Calu3 (cell line): ENCODE data around the gene NBEAL2. TPM values are rescaled to one million over a fixed set of nuclear protein-coding genes. Genes with fewer than 3 reads are reported as not detected.
A peak's percentile ranks its signal among the peaks of the same experiment; 100 is the strongest.

Experiments
- BruUV-seq: library from RNA; stranded (reverse); fragments of 400-500 nt; replicated peaks from 2 replicates; lab custom pipeline; 2021; lab: Mats Ljungman, UMichigan
- CTCF ChIA-PET: fragments of 300-600 bp; sonication (Branson Sonifier 250); formaldehyde crosslinking; loops from one replicate; lab custom pipeline; 2022; ENCODE audit warnings: antibody characterized with exemption; lab: Charles Lee
- DNase-seq: peaks from one replicate; pipeline ENCODE4 v3.0.0; 2022
- H3K27ac Mint-ChIP-seq: one replicate; pipeline ENCODE4 v1.8.0; 2022; ENCODE audit warnings: mixed read lengths; ENCODE audit not compliant: unreplicated experiment
- H3K27me3 Mint-ChIP-seq: one replicate; pipeline ENCODE4 v1.8.0; 2022; ENCODE audit warnings: mixed read lengths; ENCODE audit not compliant: unreplicated experiment
- H3K36me3 Mint-ChIP-seq: one replicate; pipeline ENCODE4 v1.8.0; 2022; ENCODE audit warnings: mild to moderate bottlenecking, moderate library complexity, mixed read lengths; ENCODE audit not compliant: insufficient read depth, unreplicated experiment
- H3K4me1 Mint-ChIP-seq: one replicate; pipeline ENCODE4 v1.8.0; 2022; ENCODE audit warnings: mild to moderate bottlenecking, low read depth, mixed read lengths; ENCODE audit not compliant: unreplicated experiment
- H3K4me3 Mint-ChIP-seq: one replicate; pipeline ENCODE4 v1.8.0; 2022; ENCODE audit warnings: mild to moderate bottlenecking, low read depth, moderate library complexity, mixed read lengths; ENCODE audit not compliant: unreplicated experiment
- H3K9me3 Mint-ChIP-seq: one replicate; pipeline ENCODE4 v1.8.0; 2022; ENCODE audit warnings: low read depth, mixed read lengths; ENCODE audit not compliant: unreplicated experiment
- CTCF ChIP-seq: fragments of 200-600 bp; IDR thresholded peaks from one replicate; pipeline ENCODE4 v1.8.0; 2022; ENCODE audit warnings: antibody characterized with exemption; ENCODE audit not compliant: unreplicated experiment
- intact Hi-C: fragments of 100-400 bp; cut with micrococcal nuclease; formaldehyde crosslinking; loops from one replicate; pipeline ENCODE4 v1.10.0; 2022; ENCODE audit not compliant: unreplicated experiment
- total RNA-seq: library from RNA; stranded (reverse); gene quantifications from 2 replicates; pipeline ENCODE4 v1.2.3, GENCODE V29; 2022

The NBEAL2 gene
- total RNA-seq, 1 experiment from 2014 or later: 143 TPM

GRCh38 chr3:46979958-46980497 is 562 bp downstream of the NBEAL2 start:
- Mint-ChIP-seq H3K27me3 (no peaks in the 10 kb centered on the region), H3K4me3 (peak overlapping the region; percentile 81), H3K36me3 (peaks cover 61% of the 10 kb centered on the region), H3K27ac (peak overlapping the region; percentile 91), H3K4me1 (peaks cover 33% of the 10 kb centered on the region), H3K9me3 (no peaks in the 10 kb centered on the region)
- intact Hi-C loops: loop anchor here (5.0 kb wide), 2 partner anchors 38 to 48 kb away; no protein-coding TSS in a partner anchor
- no peak for DNase-seq
- TF ChIP-seq CTCF: no peak
- TSS peak; percentile 31 for BruUV-seq
- CTCF ChIA-PET: interaction anchor here (0.5 to 2.8 kb wide), 8 partner anchors 31 to 140 kb away, joined by 3 to 11 read pairs (median 3); no protein-coding TSS in a partner anchor

- Mint-ChIP-seq H3K9me3 (no peaks in the 10 kb centered on the region), H3K27ac (peak overlapping the region; percentile 77), H3K4me1 (peaks cover 31% of the 10 kb centered on the region), H3K4me3 (peak overlapping the region; percentile 81), H3K27me3 (no peaks in the 10 kb centered on the region), H3K36me3 (peaks cover 43% of the 10 kb centered on the region)
- BruUV-seq: no TSS peak
- DNase-seq: peak; percentile 73
- CTCF ChIA-PET: interaction anchor here (0.7 to 2.8 kb wide), 11 partner anchors 9 to 284 kb away, joined by 3 to 11 read pairs (median 4); no protein-coding TSS in a partner anchor
- intact Hi-C loops: loop anchor here (5.0 kb wide), 1 partner anchor 50 kb away; no protein-coding TSS in a partner anchor
- no peak for TF ChIP-seq CTCF
Observed at GRCh38 chr3:46981932-46982471, 2.5 kb downstream of the NBEAL2 start.

- no peak for DNase-seq
- TF ChIP-seq CTCF: no peak
- peak overlapping the region; percentile 81 for H3K4me3 Mint-ChIP-seq
- H3K36me3 Mint-ChIP-seq: peaks cover 43% of the 10 kb centered on the region
- peak overlapping the region; percentile 25 for H3K27ac Mint-ChIP-seq
- H3K4me1 Mint-ChIP-seq: peaks cover 29% of the 10 kb centered on the region
- BruUV-seq: no TSS peak
- CTCF ChIA-PET: interaction anchor here (0.7 to 2.8 kb wide), 10 partner anchors 11 to 284 kb away, joined by 3 to 11 read pairs (median 4); no protein-coding TSS in a partner anchor
- H3K27me3 Mint-ChIP-seq: no peaks in the 10 kb centered on the region
- no peaks in the 10 kb centered on the region for H3K9me3 Mint-ChIP-seq
- intact Hi-C loops: loop anchor here (5.0 kb wide), 1 partner anchor 50 kb away; no protein-coding TSS in a partner anchor
Observed at GRCh38 chr3:46982546-46982945, 3.1 kb downstream of the NBEAL2 start.

- no peak for TF ChIP-seq CTCF
- CTCF ChIA-PET: no interaction called here
- intact Hi-C loops: loop anchor here (5.0 kb wide), 1 partner anchor 53 kb away; no protein-coding TSS in a partner anchor
- peaks cover 24% of the 10 kb centered on the region for H3K4me1 Mint-ChIP-seq
- H3K9me3 Mint-ChIP-seq: no peaks in the 10 kb centered on the region
- peak overlapping the region; percentile 47 for H3K27ac Mint-ChIP-seq
- no peaks in the 10 kb centered on the region for H3K27me3 Mint-ChIP-seq
- no TSS peak for BruUV-seq
- no peak for DNase-seq
- no peak overlapping the region for H3K4me3 Mint-ChIP-seq
- H3K36me3 Mint-ChIP-seq: peaks cover 34% of the 10 kb centered on the region
Observed at GRCh38 chr3:46984591-46985459, 5.4 kb downstream of the NBEAL2 start.
